GM12801 (cell line): ENCODE data around the gene MAPK10.

Experiments
- TF ChIP-seq, protein P1 (sequence below): IDR thresholded peaks from one replicate; pipeline ENCODE4 v1.5.1; 2011; ENCODE audit warnings: control low read depth; ENCODE audit not compliant: insufficient read length; ENCODE audit errors: extremely low read depth

MAPK10 gene

DNA sequence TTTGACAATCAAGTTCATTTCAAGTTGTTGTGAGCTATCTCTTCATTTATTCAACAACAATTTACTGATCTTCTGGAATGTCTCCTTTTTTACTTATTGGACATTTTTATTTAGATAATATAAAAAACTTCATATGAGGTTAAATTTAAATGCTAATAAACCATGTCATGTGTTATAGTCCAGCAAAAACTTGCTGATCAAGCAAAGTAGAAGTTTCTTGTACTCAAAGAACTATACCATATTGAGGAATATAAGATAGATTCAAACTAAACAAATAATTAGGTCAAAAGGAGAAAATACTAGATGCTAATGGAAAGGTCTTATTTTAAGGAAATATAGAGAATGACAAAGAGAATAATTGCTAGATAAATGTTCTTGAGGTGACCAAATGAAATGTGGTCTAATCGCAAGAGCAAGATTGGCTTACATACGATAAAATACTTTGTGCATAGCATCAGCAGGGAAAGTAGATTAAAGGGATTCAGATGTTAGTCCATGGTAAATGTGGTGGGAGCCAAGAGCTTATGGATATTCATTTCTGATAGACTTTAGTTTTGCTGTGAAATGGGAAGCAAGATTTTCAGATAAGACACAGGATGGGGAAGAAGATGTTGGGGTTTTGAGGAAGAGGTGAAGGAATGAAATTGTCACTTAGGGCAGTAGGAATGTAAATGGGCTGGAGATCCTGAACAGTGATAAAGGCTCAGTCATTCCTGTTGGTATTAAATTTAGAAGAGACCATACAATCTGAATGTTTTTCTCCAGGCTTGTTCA is 229.5 kb downstream of the MAPK10 start:
- TF ChIP-seq, protein P1, sequence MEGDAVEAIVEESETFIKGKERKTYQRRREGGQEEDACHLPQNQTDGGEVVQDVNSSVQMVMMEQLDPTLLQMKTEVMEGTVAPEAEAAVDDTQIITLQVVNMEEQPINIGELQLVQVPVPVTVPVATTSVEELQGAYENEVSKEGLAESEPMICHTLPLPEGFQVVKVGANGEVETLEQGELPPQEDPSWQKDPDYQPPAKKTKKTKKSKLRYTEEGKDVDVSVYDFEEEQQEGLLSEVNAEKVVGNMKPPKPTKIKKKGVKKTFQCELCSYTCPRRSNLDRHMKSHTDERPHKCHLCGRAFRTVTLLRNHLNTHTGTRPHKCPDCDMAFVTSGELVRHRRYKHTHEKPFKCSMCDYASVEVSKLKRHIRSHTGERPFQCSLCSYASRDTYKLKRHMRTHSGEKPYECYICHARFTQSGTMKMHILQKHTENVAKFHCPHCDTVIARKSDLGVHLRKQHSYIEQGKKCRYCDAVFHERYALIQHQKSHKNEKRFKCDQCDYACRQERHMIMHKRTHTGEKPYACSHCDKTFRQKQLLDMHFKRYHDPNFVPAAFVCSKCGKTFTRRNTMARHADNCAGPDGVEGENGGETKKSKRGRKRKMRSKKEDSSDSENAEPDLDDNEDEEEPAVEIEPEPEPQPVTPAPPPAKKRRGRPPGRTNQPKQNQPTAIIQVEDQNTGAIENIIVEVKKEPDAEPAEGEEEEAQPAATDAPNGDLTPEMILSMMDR = no peak

GRCh38 chr4:86129546-86129945 is 230.3 kb downstream of the MAPK10 start:
- TF ChIP-seq, protein P1 = no peak

DNA sequence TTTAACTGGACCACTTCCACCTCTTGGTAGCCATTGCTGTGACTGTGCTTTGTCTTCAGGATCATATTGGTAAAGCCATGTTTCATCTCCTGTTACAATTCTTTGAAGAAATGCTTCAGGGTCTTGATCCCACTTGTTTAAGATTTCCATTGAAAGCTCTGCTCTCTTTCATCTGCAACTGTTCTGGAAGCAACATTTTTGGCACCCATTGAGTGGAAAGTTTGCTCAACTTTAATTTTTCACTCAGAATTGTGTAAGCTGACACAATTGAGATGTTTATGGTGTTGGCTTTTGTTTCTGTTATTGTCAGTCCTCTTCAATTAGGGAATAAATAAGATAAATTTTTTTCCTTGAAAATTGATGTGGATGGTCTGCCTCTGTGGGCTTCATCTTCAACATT is 237.4 kb downstream of the MAPK10 start:
- TF ChIP-seq, protein P1 = no peak

- TF ChIP-seq, protein P1 = no peak
Measured at GRCh38 chr4:86118711-86119110, 241.1 kb downstream of the MAPK10 start.

DNA sequence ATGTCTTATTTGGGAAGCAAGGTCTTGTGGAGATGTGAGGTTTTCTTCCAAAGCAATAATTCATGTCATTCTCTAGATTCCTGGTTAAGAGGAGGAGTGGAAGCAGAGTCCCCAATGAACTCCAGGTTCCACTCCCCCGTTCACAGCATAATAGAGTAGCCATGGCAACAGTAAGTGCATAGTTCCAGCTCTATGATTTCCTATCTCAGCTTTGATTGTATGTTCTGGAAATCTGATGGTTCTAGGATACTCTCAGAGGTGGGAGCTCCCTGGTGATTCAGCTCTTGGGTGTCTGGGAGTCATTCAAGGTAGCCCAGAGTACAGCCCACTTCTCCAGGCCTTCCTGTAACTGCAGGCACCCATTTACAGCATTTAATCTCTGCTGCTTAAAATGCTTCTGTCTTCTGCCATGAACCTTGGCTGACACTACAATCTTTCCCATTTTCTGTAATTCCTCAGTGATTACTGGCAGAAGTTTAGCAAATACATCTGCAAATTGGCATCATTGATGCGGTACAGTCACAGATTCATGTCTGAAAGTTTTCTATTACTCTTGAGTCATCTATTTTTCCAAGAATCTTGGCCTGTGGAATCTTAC is 242.0 kb downstream of the MAPK10 start:
- TF ChIP-seq, protein P1 = no peak

DNA sequence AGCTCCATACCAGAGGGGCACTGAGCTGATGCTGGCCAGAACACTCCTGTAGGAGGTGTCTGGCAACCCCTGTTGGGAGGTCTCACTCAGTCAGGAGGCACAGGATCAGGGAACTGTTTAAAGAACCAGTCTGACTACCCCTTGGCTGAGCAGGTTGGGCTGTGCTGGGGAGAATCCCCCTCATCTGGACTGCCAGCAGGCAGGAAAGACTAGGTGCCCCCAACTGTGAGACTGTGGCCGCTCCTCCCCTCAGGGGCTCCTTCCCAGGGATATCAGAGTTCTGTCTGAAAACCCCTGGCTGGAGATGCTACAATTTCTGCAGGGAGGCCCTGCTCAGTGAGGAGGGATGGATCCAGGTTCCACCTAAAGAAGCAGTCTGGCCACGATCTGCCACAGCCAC is 245.3 kb downstream of the MAPK10 start:
- TF ChIP-seq, protein P1 = no peak

GRCh38 chr4:86108834-86109233 is 251.0 kb downstream of the MAPK10 start:
- TF ChIP-seq, protein P1 = no peak
